ENCODE results near the gene AGAP1. TPM values are rescaled to one million over a fixed set of nuclear protein-coding genes. Genes with fewer than 3 reads are reported as not detected.

Gene AGAP1
- total RNA-seq, 1 donor from 2014 or later: 3.8 TPM

GRCh38 chr2:236046715-236047114, 552.9 kb downstream of the AGAP1 start:
- Mint-ChIP-seq H3K4me1 (peaks cover 5% of the 10 kb centered on the region), H3K36me3 (ENCODE audit: low read depth) (no peaks in the 10 kb centered on the region), H3K27me3 (peaks cover 5% of the 10 kb centered on the region), H3K9me3 (no peaks in the 10 kb centered on the region), H3K27ac (no peak overlapping the region), H3K4me3 (no peak overlapping the region)
- intact Hi-C loops (cut with micrococcal nuclease): no loop called here
- DNase-seq: no peak

GRCh38 chr2:236047176-236047575, 553.3 kb downstream of the AGAP1 start:
- Mint-ChIP-seq H3K27ac (no peak overlapping the region), H3K9me3 (no peaks in the 10 kb centered on the region), H3K4me1 (peaks cover 5% of the 10 kb centered on the region), H3K4me3 (no peak overlapping the region), H3K27me3 (peaks cover 5% of the 10 kb centered on the region), H3K36me3 (ENCODE audit: low read depth) (no peaks in the 10 kb centered on the region)
- DNase-seq: no peak
- intact Hi-C loops (cut with micrococcal nuclease): no loop called here

- no peaks in the 10 kb centered on the region for H3K36me3 Mint-ChIP-seq (ENCODE audit: low read depth)
- H3K4me1 Mint-ChIP-seq: peaks cover 5% of the 10 kb centered on the region
- H3K4me3 Mint-ChIP-seq: no peak overlapping the region
- H3K27me3 Mint-ChIP-seq: peaks cover 5% of the 10 kb centered on the region
- intact Hi-C loops (cut with micrococcal nuclease): no loop called here
- no peak overlapping the region for H3K27ac Mint-ChIP-seq
- no peak for DNase-seq
- H3K9me3 Mint-ChIP-seq: no peaks in the 10 kb centered on the region
These were observed 554.2 kb downstream of the AGAP1 start for GRCh38 chr2:236047886-236048540.

- intact Hi-C loops (cut with micrococcal nuclease): no loop called here
- Mint-ChIP-seq H3K4me1 (peaks cover 5% of the 10 kb centered on the region), H3K27me3 (peaks cover 16% of the 10 kb centered on the region)
These were observed 556.1 kb downstream of the AGAP1 start for GRCh38 chr2:236049981-236050380.

GRCh38 chr2:236051351-236051750, 557.5 kb downstream of the AGAP1 start:
- H3K27me3 Mint-ChIP-seq: peaks cover 18% of the 10 kb centered on the region
- H3K36me3 Mint-ChIP-seq (ENCODE audit: low read depth): no peaks in the 10 kb centered on the region
- DNase-seq: no peak
- H3K27ac Mint-ChIP-seq: no peak overlapping the region
- H3K4me1 Mint-ChIP-seq: peaks cover 5% of the 10 kb centered on the region
- intact Hi-C loops (cut with micrococcal nuclease): no loop called here
- H3K4me3 Mint-ChIP-seq: no peak overlapping the region
- H3K9me3 Mint-ChIP-seq: no peaks in the 10 kb centered on the region

More at GRCh38 chr2:236049981-236050380, 556.1 kb downstream of the AGAP1 start:
- no peak for DNase-seq
- no peaks in the 10 kb centered on the region for H3K9me3 Mint-ChIP-seq
- no peaks in the 10 kb centered on the region for H3K36me3 Mint-ChIP-seq (ENCODE audit: low read depth)
- no peak overlapping the region for H3K4me3 Mint-ChIP-seq
- H3K27ac Mint-ChIP-seq: no peak overlapping the region

DNA sequence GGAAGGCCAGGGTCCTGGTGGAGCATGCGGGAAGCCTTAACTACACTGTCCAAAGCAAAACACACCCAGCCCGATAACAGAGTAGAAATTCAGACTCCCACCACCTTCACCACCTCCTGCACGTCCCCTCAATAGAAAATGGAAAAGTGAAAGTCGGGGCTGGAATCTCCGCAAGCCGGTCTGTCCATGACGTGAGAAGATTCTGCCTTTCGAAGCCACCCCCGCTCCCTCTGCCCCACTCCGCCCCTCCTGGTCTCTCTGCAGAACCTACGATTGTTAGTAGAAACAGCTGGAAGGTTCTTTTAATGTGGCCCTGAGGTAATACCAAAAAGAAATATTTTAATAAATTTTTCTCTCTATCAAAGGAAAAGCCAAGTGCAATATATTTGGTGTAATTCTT, 558.0 kb downstream of the AGAP1 start:
- no peak for DNase-seq
- Mint-ChIP-seq H3K4me1 (peaks cover 5% of the 10 kb centered on the region), H3K27ac (no peak overlapping the region), H3K4me3 (no peak overlapping the region), H3K9me3 (no peaks in the 10 kb centered on the region), H3K36me3 (ENCODE audit: low read depth) (no peaks in the 10 kb centered on the region), H3K27me3 (peaks cover 18% of the 10 kb centered on the region)
- intact Hi-C loops (cut with micrococcal nuclease): no loop called here

- Mint-ChIP-seq H3K9me3 (no peaks in the 10 kb centered on the region), H3K4me3 (no peak overlapping the region), H3K36me3 (ENCODE audit: low read depth) (no peaks in the 10 kb centered on the region), H3K4me1 (peaks cover 5% of the 10 kb centered on the region), H3K27me3 (peaks cover 18% of the 10 kb centered on the region), H3K27ac (no peak overlapping the region)
- DNase-seq: no peak
- intact Hi-C loops (cut with micrococcal nuclease): no loop called here
These were observed 558.4 kb downstream of the AGAP1 start for GRCh38 chr2:236052206-236052605.

- intact Hi-C loops (cut with micrococcal nuclease): no loop called here
- DNase-seq: no peak
- no peaks in the 10 kb centered on the region for H3K36me3 Mint-ChIP-seq (ENCODE audit: low read depth)
- peaks cover 5% of the 10 kb centered on the region for H3K4me1 Mint-ChIP-seq
- H3K9me3 Mint-ChIP-seq: no peaks in the 10 kb centered on the region
- no peak overlapping the region for H3K27ac Mint-ChIP-seq
- H3K4me3 Mint-ChIP-seq: no peak overlapping the region
- H3K27me3 Mint-ChIP-seq: peaks cover 18% of the 10 kb centered on the region
These were observed 559.3 kb downstream of the AGAP1 start for GRCh38 chr2:236052926-236053821.

DNA sequence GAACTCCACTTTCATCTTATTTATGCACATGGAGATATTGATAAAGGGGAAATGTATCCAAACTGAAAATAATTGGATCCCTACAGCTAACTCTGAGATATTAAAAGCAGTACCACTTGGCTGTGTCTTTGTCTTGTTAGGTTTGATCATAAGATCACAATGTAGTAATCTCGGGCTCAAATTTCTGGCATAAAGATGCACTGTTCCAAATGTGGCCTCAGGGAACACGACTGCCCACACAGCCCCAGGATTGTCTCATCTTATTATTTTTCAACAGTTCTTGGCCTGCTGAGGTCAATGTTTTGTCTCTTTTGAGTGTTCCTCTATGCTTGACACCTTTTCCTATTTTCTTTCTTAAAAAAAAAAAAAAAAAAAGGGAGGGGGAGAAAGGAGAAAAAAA, 560.3 kb downstream of the AGAP1 start:
- Mint-ChIP-seq H3K27ac (no peak overlapping the region), H3K4me1 (peaks cover 5% of the 10 kb centered on the region), H3K9me3 (no peaks in the 10 kb centered on the region), H3K4me3 (no peak overlapping the region), H3K36me3 (ENCODE audit: low read depth) (no peaks in the 10 kb centered on the region), H3K27me3 (peaks cover 18% of the 10 kb centered on the region)
- DNase-seq: no peak
- intact Hi-C loops (cut with micrococcal nuclease): no loop called here

GRCh38 chr2:236054621-236055305, 560.9 kb downstream of the AGAP1 start:
- no peak overlapping the region for H3K4me3 Mint-ChIP-seq
- no peak for DNase-seq
- peaks cover 17% of the 10 kb centered on the region for H3K27me3 Mint-ChIP-seq
- H3K27ac Mint-ChIP-seq: no peak overlapping the region
- H3K9me3 Mint-ChIP-seq: no peaks in the 10 kb centered on the region
- H3K4me1 Mint-ChIP-seq: peaks cover 4% of the 10 kb centered on the region
- intact Hi-C loops (cut with micrococcal nuclease): no loop called here
- H3K36me3 Mint-ChIP-seq (ENCODE audit: low read depth): no peaks in the 10 kb centered on the region

- Mint-ChIP-seq H3K4me1 (no peaks in the 10 kb centered on the region), H3K27me3 (peaks cover 13% of the 10 kb centered on the region), H3K36me3 (ENCODE audit: low read depth) (no peaks in the 10 kb centered on the region), H3K9me3 (no peaks in the 10 kb centered on the region), H3K4me3 (no peak overlapping the region), H3K27ac (no peak overlapping the region)
- intact Hi-C loops (cut with micrococcal nuclease): no loop called here
- DNase-seq: no peak
These were observed 561.6 kb downstream of the AGAP1 start for GRCh38 chr2:236055471-236055870.

DNA sequence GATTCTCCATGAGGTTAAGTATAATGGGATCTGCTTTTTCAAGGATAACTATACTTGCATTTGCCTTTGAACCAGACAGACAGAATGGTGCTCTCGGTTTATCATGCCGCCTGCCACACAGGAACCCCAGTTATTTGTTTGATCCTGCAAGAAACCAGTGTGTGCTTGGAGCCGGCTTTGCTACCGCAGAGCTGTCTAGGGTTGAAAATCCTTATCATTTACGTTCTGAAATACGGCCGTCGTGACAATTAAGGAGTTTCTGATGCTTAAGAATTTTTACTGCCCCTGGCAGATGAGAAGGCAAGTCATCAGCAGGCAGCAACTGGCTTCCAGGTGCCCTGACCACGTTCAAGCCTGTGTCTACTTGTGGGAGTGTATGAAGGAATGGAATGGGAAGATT, 562.3 kb downstream of the AGAP1 start:
- H3K36me3 Mint-ChIP-seq (ENCODE audit: low read depth): no peaks in the 10 kb centered on the region
- H3K27me3 Mint-ChIP-seq: peaks cover 13% of the 10 kb centered on the region
- no peak overlapping the region for H3K27ac Mint-ChIP-seq
- DNase-seq: no peak
- no peaks in the 10 kb centered on the region for H3K4me1 Mint-ChIP-seq
- intact Hi-C loops (cut with micrococcal nuclease): no loop called here
- no peak overlapping the region for H3K4me3 Mint-ChIP-seq
- no peaks in the 10 kb centered on the region for H3K9me3 Mint-ChIP-seq

DNA sequence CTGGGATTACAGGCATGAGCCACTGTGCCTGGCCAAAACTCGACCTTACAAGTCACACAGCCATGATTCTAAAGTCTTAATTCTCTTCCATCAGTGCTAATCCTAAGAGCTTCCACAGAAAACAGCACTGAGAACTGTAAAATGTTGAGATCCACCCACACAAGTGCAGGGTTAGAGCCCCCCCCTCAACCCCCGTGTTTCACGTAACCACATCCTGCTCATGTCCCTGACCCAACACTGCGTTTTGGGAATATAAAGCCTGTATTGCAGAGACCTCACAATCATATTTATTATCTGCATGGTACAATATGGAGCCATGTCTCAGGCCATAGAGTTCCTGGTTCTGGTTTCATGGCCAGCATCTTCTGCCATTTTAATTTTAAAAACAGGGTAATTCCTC, 563.5 kb downstream of the AGAP1 start:
- Mint-ChIP-seq H3K36me3 (ENCODE audit: low read depth) (no peaks in the 10 kb centered on the region), H3K4me1 (no peaks in the 10 kb centered on the region), H3K27ac (no peak overlapping the region), H3K27me3 (peaks cover 13% of the 10 kb centered on the region), H3K9me3 (no peaks in the 10 kb centered on the region), H3K4me3 (no peak overlapping the region)
- intact Hi-C loops (cut with micrococcal nuclease): no loop called here
- DNase-seq: no peak

DNA sequence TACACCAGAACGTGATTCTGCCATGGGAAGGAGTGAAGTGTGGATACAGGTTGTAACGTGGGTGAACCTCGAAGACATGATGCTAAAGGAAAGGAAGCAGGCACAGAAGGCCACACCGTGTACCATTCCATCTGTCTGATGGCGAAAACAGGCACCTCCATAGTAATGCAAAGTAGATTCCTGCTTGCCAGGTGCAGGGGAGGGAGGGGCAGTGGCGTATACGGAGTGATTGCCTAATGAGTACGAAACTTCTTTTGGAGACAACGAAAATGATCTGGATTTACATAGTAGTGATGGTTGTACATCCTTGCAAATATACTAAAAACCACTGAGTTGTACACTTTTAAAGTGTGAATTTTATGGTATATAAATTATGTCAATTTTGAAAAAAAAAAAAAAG, 567.7 kb downstream of the AGAP1 start:
- no peaks in the 10 kb centered on the region for H3K27me3 Mint-ChIP-seq
- H3K9me3 Mint-ChIP-seq: no peaks in the 10 kb centered on the region
- no peaks in the 10 kb centered on the region for H3K36me3 Mint-ChIP-seq (ENCODE audit: low read depth)
- intact Hi-C loops (cut with micrococcal nuclease): no loop called here
- H3K4me1 Mint-ChIP-seq: no peaks in the 10 kb centered on the region
- no peak overlapping the region for H3K4me3 Mint-ChIP-seq
- H3K27ac Mint-ChIP-seq: no peak overlapping the region
- no peak for DNase-seq

Measured in activated CD4-positive, alpha-beta T cell treated with anti-CD3 and anti-CD28 coated beads, Interleukin-2, amount 10 ng/mL, durations not matched to agents 24 days and 14 days (primary cell).